H54 (cell line): ENCODE data around the gene ARHGAP23.

Experiments used
- DNase-seq: peaks from one replicate; pipeline ENCODE4 v3.0.0; 2011; ENCODE audit warnings: low spot score, mixed read lengths; ENCODE audit not compliant: insufficient read length
- FAIRE-seq: peaks from 3 replicates; lab custom pipeline; 2011; peaks lifted over from hg19 to GRCh38; lab: Jason Lieb, UNC
- POLR2A ChIP-seq: IDR thresholded peaks from 2 replicates; pipeline ENCODE4 v1.6.1; 2011; ENCODE audit warnings: low read depth, mild to moderate bottlenecking, low read length

The ARHGAP23 gene

GRCh38 chr17:38561416-38562214 is 133.4 kb downstream of the ARHGAP23 start:
- DNase-seq (no peak), FAIRE-seq (no peak)
- TF ChIP-seq POLR2A, result no peak
